Kidney epithelial cell (primary cell): Measurements from ENCODE around the gene ADAM12. TPM values are rescaled to one million over a fixed set of nuclear protein-coding genes. Genes with fewer than 3 reads are reported as not detected.
"Not testable (repeated sequence)": the region's sequence is repeated elsewhere in the genome, so short reads cannot be mapped to it uniquely, and the experiment has no call there.

Experiments
- DNase-seq: peaks from one replicate; pipeline ENCODE4 v3.0.0-alpha.2; 2010; ENCODE audit warnings: low read depth
- H3K27me3 ChIP-seq: 2 replicates; pipeline ENCODE4 v1.6.0; 2011; ENCODE audit warnings: low read length; ENCODE audit not compliant: control insufficient read depth, insufficient read depth
- H3K36me3 ChIP-seq: 2 replicates; pipeline ENCODE4 v1.5.1; 2011; ENCODE audit warnings: low read length; ENCODE audit not compliant: control insufficient read depth, insufficient read depth
- H3K4me3 ChIP-seq: 2 replicates; pipeline ENCODE4 v1.5.1; 2011; ENCODE audit warnings: low read depth, mild to moderate bottlenecking, control low read depth, low read length
- CTCF ChIP-seq: IDR thresholded peaks from 2 replicates; pipeline ENCODE4 v1.5.1; 2011; ENCODE audit warnings: mild to moderate bottlenecking, moderate library complexity, low read length, control low read depth, inconsistent platforms; ENCODE audit not compliant: insufficient read depth, poor library complexity, severe bottlenecking
- total RNA-seq: library from RNA; depleted of rRNA; stranded (reverse); fragments of >200 nt; gene quantifications from 2 replicates; pipeline ENCODE4 v1.2.3, GENCODE V29; 2015

Gene ADAM12
- total RNA-seq, 1 donor from 2014 or later: 21.9 TPM

- no peaks in the 10 kb centered on the region for H3K36me3 ChIP-seq
- H3K4me3 ChIP-seq: no peak overlapping the region
- TF ChIP-seq CTCF: no peak
- H3K27me3 ChIP-seq: no peaks in the 10 kb centered on the region
- no peak for DNase-seq
Observed at GRCh38 chr10:126054191-126054590, 334.1 kb downstream of the ADAM12 start.

- H3K36me3 ChIP-seq: no peaks in the 10 kb centered on the region
- TF ChIP-seq CTCF: no peak
- H3K27me3 ChIP-seq: no peaks in the 10 kb centered on the region
- DNase-seq: no peak
- no peak overlapping the region for H3K4me3 ChIP-seq
Observed at GRCh38 chr10:126052171-126052570, 336.1 kb downstream of the ADAM12 start.

GRCh38 chr10:126049759-126050700 is 338.2 kb downstream of the ADAM12 start:
- no peak overlapping the region for H3K4me3 ChIP-seq
- DNase-seq: no peak
- no peaks in the 10 kb centered on the region for H3K36me3 ChIP-seq
- H3K27me3 ChIP-seq: no peaks in the 10 kb centered on the region
- no peak for TF ChIP-seq CTCF

- not testable (repeated sequence) for H3K4me3 ChIP-seq, H3K36me3 ChIP-seq, H3K27me3 ChIP-seq, DNase-seq
Observed at GRCh38 chr10:126047749-126048148, 340.5 kb downstream of the ADAM12 start.

- DNase-seq: no peak
- Histone ChIP-seq H3K27me3 (no peaks in the 10 kb centered on the region), H3K36me3 (no peaks in the 10 kb centered on the region), H3K4me3 (no peak overlapping the region)
- TF ChIP-seq CTCF: no peak
Observed at GRCh38 chr10:126046831-126047230, 341.4 kb downstream of the ADAM12 start.

GRCh38 chr10:126045861-126046260 is 342.4 kb downstream of the ADAM12 start:
- no peak for DNase-seq
- H3K36me3 ChIP-seq: no peaks in the 10 kb centered on the region

More at GRCh38 chr10:126045861-126046260, 342.4 kb downstream of the ADAM12 start:
- H3K4me3 ChIP-seq: no peak overlapping the region
- H3K27me3 ChIP-seq: no peaks in the 10 kb centered on the region
- TF ChIP-seq CTCF: no peak
